ENCODE results near the gene MUC3A. TPM values are rescaled to one million over a fixed set of nuclear protein-coding genes. Genes with fewer than 3 reads are reported as not detected.

MUC3A gene
- total and polyA plus RNA-seq, 2 of the 13 experiments (the other 11 are each of a cell fraction or from before 2014, with no cell fraction given): 0.01 TPM; not detected in 1

- TF ChIP-seq PATZ1 (CRISPR knock-in tag; IDR thresholded peaks at IDR 0.05): no peak
- no peak for TF ChIP-seq ATF2 (CRISPR knock-in tag; IDR thresholded peaks at IDR 0.05)
- no peak for TF ChIP-seq ZNF10 (CRISPR knock-in tag; IDR thresholded peaks at IDR 0.05; ENCODE audit: borderline replicate concordance, low read depth)
- TF ChIP-seq ZNF317 (CRISPR knock-in tag; IDR thresholded peaks at IDR 0.05): no peak
- no peak for TF ChIP-seq MED8 (CRISPR knock-in tag; IDR thresholded peaks at IDR 0.05; ENCODE audit: insufficient replicate concordance)
- no peak for TF ChIP-seq ZNF343 (CRISPR knock-in tag; IDR thresholded peaks at IDR 0.05)
- no peak for TF ChIP-seq ZEB1 (IDR thresholded peaks at IDR 0.05; ENCODE audit: insufficient replicate concordance, low read depth)
- no peak for TF ChIP-seq ISL2 (CRISPR knock-in tag; IDR thresholded peaks at IDR 0.05)
- TF ChIP-seq ZBTB20 (CRISPR knock-in tag; IDR thresholded peaks at IDR 0.05; ENCODE audit: borderline replicate concordance, low read depth): no peak
- TF ChIP-seq ZSCAN25 (CRISPR knock-in tag; IDR thresholded peaks at IDR 0.05): no peak
- no peak for TF ChIP-seq ZNF616 (CRISPR knock-in tag; IDR thresholded peaks at IDR 0.05; ENCODE audit: low read depth)
- no peak for TF ChIP-seq ZKSCAN1 (IDR thresholded peaks at IDR 0.05; ENCODE audit: low read length)
- TF ChIP-seq MEF2D (CRISPR knock-in tag; IDR thresholded peaks at IDR 0.05): no peak
- TF ChIP-seq ZBTB4 (CRISPR knock-in tag; IDR thresholded peaks at IDR 0.05; ENCODE audit: borderline replicate concordance): no peak
- TF ChIP-seq RARA (CRISPR knock-in tag; IDR thresholded peaks at IDR 0.05): peak; percentile 54
- TF ChIP-seq NFKB2 (CRISPR knock-in tag; IDR thresholded peaks at IDR 0.05; ENCODE audit: borderline replicate concordance): no peak
- no peak for TF ChIP-seq ZFP91 (CRISPR knock-in tag; IDR thresholded peaks at IDR 0.05; ENCODE audit: borderline replicate concordance)
- no peak for TF ChIP-seq TEAD3 (CRISPR knock-in tag; optimal IDR thresholded peaks at IDR 0.05; ENCODE audit: borderline replicate concordance)
- TF ChIP-seq ARNT (IDR thresholded peaks at IDR 0.05): no peak
- no peak for TF ChIP-seq IRF2 (CRISPR knock-in tag; IDR thresholded peaks at IDR 0.05)
- TF ChIP-seq ZNF225 (CRISPR knock-in tag; IDR thresholded peaks at IDR 0.05): no peak
- no peak for TF ChIP-seq FLYWCH1 (CRISPR knock-in tag; IDR thresholded peaks at IDR 0.05)
- no peak for TF ChIP-seq CENPBD1 (CRISPR knock-in tag; IDR thresholded peaks at IDR 0.05; ENCODE audit: borderline replicate concordance, low read depth)
Measured at GRCh38 chr7:100974021-100974420, 24.7 kb downstream of the MUC3A start (continued).

Measured in HepG2 (cell line).